Activated CD4-positive, alpha-beta T cell treated with anti-CD3 and anti-CD28 coated beads for 36 hours (primary cell): ENCODE data around the gene ANXA10. TPM values are rescaled to one million over a fixed set of nuclear protein-coding genes. Genes with fewer than 3 reads are reported as not detected.
"Not testable (repeated sequence)": the region's sequence is repeated elsewhere in the genome, so short reads cannot be mapped to it uniquely, and the experiment has no call there.

Source experiments
- ATAC-seq: fragments of 200-7000 bp; cut with Tn5 transposase; one replicate; pipeline ENCODE4 v1.10.0; 2021; ENCODE audit warnings: mild to moderate bottlenecking, moderate library complexity
- CTCF ChIA-PET: fragments of 350-600 bp; sonication (Branson Sonifier 250); formaldehyde crosslinking; loops from one replicate; lab custom pipeline; 2021; ENCODE audit warnings: antibody characterized with exemption; lab: Charles Lee
- POLR2A ChIA-PET: fragments of 350-600 bp; sonication (Branson Sonifier 250); formaldehyde crosslinking; loops from one replicate; lab custom pipeline; 2021; ENCODE audit warnings: antibody characterized with exemption, inconsistent platforms; lab: Charles Lee
- DNase-seq: peaks from one replicate; pipeline ENCODE4 v3.0.0-alpha.2; 2020
- H3K27ac Mint-ChIP-seq: one replicate; pipeline ENCODE4 v1.8.0; 2021; ENCODE audit warnings: mixed read lengths
- H3K27me3 Mint-ChIP-seq: one replicate; pipeline ENCODE4 v1.8.0; 2021; ENCODE audit warnings: mixed read lengths
- H3K36me3 Mint-ChIP-seq: one replicate; pipeline ENCODE4 v1.8.0; 2021; ENCODE audit warnings: low read depth, mixed read lengths
- H3K4me1 Mint-ChIP-seq: one replicate; pipeline ENCODE4 v1.8.0; 2021; ENCODE audit warnings: mixed read lengths
- H3K4me3 Mint-ChIP-seq: one replicate; pipeline ENCODE4 v1.8.0; 2021; ENCODE audit warnings: mild to moderate bottlenecking, moderate library complexity, mixed read lengths
- H3K9me3 Mint-ChIP-seq: one replicate; pipeline ENCODE4 v1.8.0; 2021; ENCODE audit warnings: low read depth, mixed read lengths
- intact Hi-C, 2 experiments: fragments of 100-400 bp; cut with DNase I in 1 of 2; cut with micrococcal nuclease in 1 of 2; formaldehyde crosslinking; loops; one replicate each; pipeline versions ENCODE4 v1.14.2 to v1.15.1; 2022 to 2024; cut with DNase I, micrococcal nuclease
- total RNA-seq, 2 experiments: library from RNA; stranded (reverse); gene quantifications; one replicate each; pipeline ENCODE4 v1.2.3, GENCODE V29; 2021

Gene ANXA10
- total RNA-seq, 2 experiments from 2014 or later = not detected

GRCh38 chr4:168077726-168078239, 14.6 kb upstream of the ANXA10 start:
- Mint-ChIP-seq H3K27me3 (peaks cover 4% of the 10 kb centered on the region), H3K27ac (no peak overlapping the region), H3K36me3 (no peaks in the 10 kb centered on the region), H3K9me3 (no peaks in the 10 kb centered on the region), H3K4me3 (no peak overlapping the region), H3K4me1 (no peaks in the 10 kb centered on the region)
- intact Hi-C loops = loop anchor here (1.0 to 10.0 kb wide), 5 partner anchors 453 to 1911 kb away; no protein-coding TSS in a partner anchor
- ATAC-seq (no peak), DNase-seq (no peak)
- CTCF ChIA-PET = no interaction called here
- POLR2A ChIA-PET = no interaction called here

- H3K27me3 Mint-ChIP-seq = peaks cover 2% of the 10 kb centered on the region
- no peaks in the 10 kb centered on the region for H3K36me3 Mint-ChIP-seq
- CTCF ChIA-PET = no interaction called here
- H3K4me1 Mint-ChIP-seq = no peaks in the 10 kb centered on the region
- H3K9me3 Mint-ChIP-seq = peaks cover 6% of the 10 kb centered on the region
- no peak for ATAC-seq
- no peak overlapping the region for H3K27ac Mint-ChIP-seq
- DNase-seq = no peak
- intact Hi-C loops = no loop called here
- POLR2A ChIA-PET = no interaction called here
- H3K4me3 Mint-ChIP-seq = no peak overlapping the region
These were observed 10.0 kb upstream of the ANXA10 start for GRCh38 chr4:168082379-168082778.

GRCh38 chr4:168095776-168096406, 3.6 kb downstream of the ANXA10 start:
- intact Hi-C loops = no loop called here
- POLR2A ChIA-PET = no interaction called here
- no peak for ATAC-seq
- H3K27ac Mint-ChIP-seq = no peak overlapping the region
- peaks cover 2% of the 10 kb centered on the region for H3K9me3 Mint-ChIP-seq
- H3K4me3 Mint-ChIP-seq = no peak overlapping the region
- H3K4me1 Mint-ChIP-seq = no peaks in the 10 kb centered on the region
- CTCF ChIA-PET = no interaction called here
- no peaks in the 10 kb centered on the region for H3K27me3 Mint-ChIP-seq
- no peaks in the 10 kb centered on the region for H3K36me3 Mint-ChIP-seq
- no peak for DNase-seq

GRCh38 chr4:168096407-168096784, 4.1 kb downstream of the ANXA10 start:
- no peak for DNase-seq
- Mint-ChIP-seq H3K4me1 (no peaks in the 10 kb centered on the region), H3K27me3 (no peaks in the 10 kb centered on the region), H3K9me3 (peaks cover 2% of the 10 kb centered on the region), H3K36me3 (no peaks in the 10 kb centered on the region), H3K4me3 (no peak overlapping the region), H3K27ac (no peak overlapping the region)
- intact Hi-C loops = no loop called here
- CTCF ChIA-PET = no interaction called here
- no peak for ATAC-seq
- POLR2A ChIA-PET = no interaction called here

- Mint-ChIP-seq H3K9me3 (peaks cover 2% of the 10 kb centered on the region), H3K4me1 (no peaks in the 10 kb centered on the region), H3K27me3 (no peaks in the 10 kb centered on the region), H3K27ac (no peak overlapping the region), H3K4me3 (no peak overlapping the region), H3K36me3 (no peaks in the 10 kb centered on the region)
- ChIA-PET POLR2A (no interaction called here), CTCF (no interaction called here)
- intact Hi-C loops = no loop called here
- DNase-seq = no peak
- no peak for ATAC-seq
These were observed 4.8 kb downstream of the ANXA10 start for GRCh38 chr4:168097161-168097560.

- Mint-ChIP-seq H3K36me3 (no peaks in the 10 kb centered on the region), H3K4me1 (no peaks in the 10 kb centered on the region), H3K27me3 (no peaks in the 10 kb centered on the region), H3K27ac (no peak overlapping the region), H3K9me3 (peaks cover 2% of the 10 kb centered on the region), H3K4me3 (no peak overlapping the region)
- DNase-seq (no peak), ATAC-seq (no peak)
- ChIA-PET POLR2A (no interaction called here), CTCF (no interaction called here)
- intact Hi-C loops = no loop called here
These were observed 5.9 kb downstream of the ANXA10 start for GRCh38 chr4:168098248-168098717.

GRCh38 chr4:168099195-168099594, 6.9 kb downstream of the ANXA10 start:
- POLR2A ChIA-PET = no interaction called here
- CTCF ChIA-PET = no interaction called here

GRCh38 chr4:168101026-168101425, 8.7 kb downstream of the ANXA10 start:
- intact Hi-C loops = no loop called here
- peaks cover 4% of the 10 kb centered on the region for H3K27me3 Mint-ChIP-seq
- H3K27ac Mint-ChIP-seq = no peak overlapping the region
- CTCF ChIA-PET = no interaction called here
- ATAC-seq (no peak), DNase-seq (no peak)
- H3K36me3 Mint-ChIP-seq = no peaks in the 10 kb centered on the region
- POLR2A ChIA-PET = no interaction called here
- peaks cover 2% of the 10 kb centered on the region for H3K9me3 Mint-ChIP-seq
- H3K4me3 Mint-ChIP-seq = no peak overlapping the region
- no peaks in the 10 kb centered on the region for H3K4me1 Mint-ChIP-seq

More at GRCh38 chr4:168099195-168099594, 6.9 kb downstream of the ANXA10 start:
- H3K27me3 Mint-ChIP-seq = no peaks in the 10 kb centered on the region
- no peaks in the 10 kb centered on the region for H3K4me1 Mint-ChIP-seq
- intact Hi-C loops = no loop called here
- no peak overlapping the region for H3K27ac Mint-ChIP-seq
- DNase-seq = no peak
- no peaks in the 10 kb centered on the region for H3K36me3 Mint-ChIP-seq
- H3K4me3 Mint-ChIP-seq = no peak overlapping the region
- ATAC-seq = no peak
- H3K9me3 Mint-ChIP-seq = peaks cover 2% of the 10 kb centered on the region

- Mint-ChIP-seq H3K9me3 (peaks cover 2% of the 10 kb centered on the region), H3K36me3 (no peaks in the 10 kb centered on the region), H3K4me1 (no peaks in the 10 kb centered on the region), H3K4me3 (no peak overlapping the region), H3K27ac (no peak overlapping the region), H3K27me3 (peaks cover 5% of the 10 kb centered on the region)
- CTCF ChIA-PET = no interaction called here
- ATAC-seq (no peak), DNase-seq (no peak)
- POLR2A ChIA-PET = no interaction called here
- intact Hi-C loops = no loop called here
These were observed 10.1 kb downstream of the ANXA10 start for GRCh38 chr4:168102403-168102802.

- POLR2A ChIA-PET = no interaction called here
- H3K27ac Mint-ChIP-seq = no peak overlapping the region
- no peaks in the 10 kb centered on the region for H3K9me3 Mint-ChIP-seq
- H3K36me3 Mint-ChIP-seq = no peaks in the 10 kb centered on the region
- H3K4me1 Mint-ChIP-seq = no peaks in the 10 kb centered on the region
- CTCF ChIA-PET = no interaction called here
- DNase-seq (no peak), ATAC-seq (no peak)
- intact Hi-C loops = no loop called here
- no peak overlapping the region for H3K4me3 Mint-ChIP-seq
- H3K27me3 Mint-ChIP-seq = peaks cover 5% of the 10 kb centered on the region
These were observed 17.2 kb downstream of the ANXA10 start for GRCh38 chr4:168109527-168109926.

- H3K36me3 Mint-ChIP-seq = not testable (repeated sequence)
These were observed 20.7 kb downstream of the ANXA10 start for GRCh38 chr4:168113059-168113458.

GRCh38 chr4:168118116-168118655, 25.8 kb downstream of the ANXA10 start:
- DNase-seq (no peak), ATAC-seq (no peak)
- Mint-ChIP-seq H3K27ac (no peak overlapping the region), H3K36me3 (no peaks in the 10 kb centered on the region), H3K27me3 (peaks cover 5% of the 10 kb centered on the region), H3K9me3 (no peaks in the 10 kb centered on the region), H3K4me1 (no peaks in the 10 kb centered on the region), H3K4me3 (no peak overlapping the region)
- intact Hi-C loops = no loop called here
- ChIA-PET CTCF (no interaction called here), POLR2A (no interaction called here)

More at GRCh38 chr4:168113059-168113458, 20.7 kb downstream of the ANXA10 start:
- CTCF ChIA-PET, H3K4me1 Mint-ChIP-seq, ATAC-seq, H3K27me3 Mint-ChIP-seq, DNase-seq, H3K27ac Mint-ChIP-seq, intact Hi-C loops, H3K4me3 Mint-ChIP-seq, H3K9me3 Mint-ChIP-seq, POLR2A ChIA-PET: not testable (repeated sequence)
